IPS DF 19.7 (cell line): Measurements from ENCODE around the gene ALKBH3.
A peak's percentile ranks its signal among the peaks of the same experiment; 100 is the strongest.

Experiments used
- DNase-seq: peaks from one replicate; pipeline ENCODE4 v3.0.0-alpha.2; 2013; ENCODE audit warnings: low read depth, low spot score

ALKBH3 gene

DNA sequence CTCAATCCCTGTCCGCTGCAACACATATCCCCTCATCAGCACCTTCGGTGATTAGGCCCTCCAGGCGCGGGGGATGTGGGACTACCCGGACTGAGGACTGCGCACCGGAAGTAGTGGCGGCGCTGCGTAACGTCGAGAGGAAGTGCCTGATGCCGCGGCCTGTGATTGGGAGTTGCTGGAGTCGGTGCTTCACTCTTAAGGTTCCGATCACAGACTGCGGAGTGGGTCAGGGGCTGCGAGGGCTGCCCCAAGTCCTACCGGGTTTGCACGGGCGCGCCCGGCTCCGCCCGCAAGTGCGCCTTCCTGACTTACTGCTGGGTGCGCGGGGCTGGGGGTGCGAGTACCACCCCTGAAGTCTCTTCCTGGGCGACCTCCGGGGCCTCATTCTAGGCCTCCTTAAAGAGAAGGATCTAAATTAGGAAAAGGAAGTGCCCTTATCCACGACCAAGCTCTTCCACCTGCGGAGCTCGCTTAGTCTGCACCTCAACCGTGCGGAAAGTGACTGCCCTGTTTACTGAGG lies at the start of gene ALKBH3:
TSS of gene ALKBH3 (plus strand) at position 192 of the 520 bp plus-strand sequence. CDS start 1,822 bp downstream, outside the sequence.
- DNase-seq: peak; percentile 79

DNA sequence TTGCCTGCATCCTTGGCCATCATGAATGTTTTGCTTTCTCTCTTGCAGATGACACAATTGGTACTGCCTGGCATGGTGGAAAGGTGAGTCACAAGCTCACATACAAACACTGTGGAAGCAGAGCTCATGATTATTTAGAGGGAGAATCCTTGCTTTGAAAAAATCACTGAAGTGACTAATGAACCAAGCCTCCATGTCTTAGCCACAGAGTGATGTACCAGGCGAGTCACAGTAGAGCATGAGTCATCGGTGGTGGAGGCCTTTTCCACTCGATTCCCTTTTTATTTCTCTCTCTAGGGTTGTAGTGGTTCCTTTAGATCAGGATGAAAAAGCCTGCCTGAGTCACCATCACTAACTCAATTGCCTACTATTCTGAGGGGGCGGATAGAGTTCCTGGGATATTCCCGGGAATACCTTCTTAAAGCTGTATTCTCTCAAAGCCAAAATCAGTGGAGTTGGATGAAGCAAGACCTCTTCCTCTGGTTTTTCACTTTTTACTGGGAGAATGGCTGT lies 49.6 kb upstream of the ALKBH3 start:
- DNase-seq: no peak

DNA sequence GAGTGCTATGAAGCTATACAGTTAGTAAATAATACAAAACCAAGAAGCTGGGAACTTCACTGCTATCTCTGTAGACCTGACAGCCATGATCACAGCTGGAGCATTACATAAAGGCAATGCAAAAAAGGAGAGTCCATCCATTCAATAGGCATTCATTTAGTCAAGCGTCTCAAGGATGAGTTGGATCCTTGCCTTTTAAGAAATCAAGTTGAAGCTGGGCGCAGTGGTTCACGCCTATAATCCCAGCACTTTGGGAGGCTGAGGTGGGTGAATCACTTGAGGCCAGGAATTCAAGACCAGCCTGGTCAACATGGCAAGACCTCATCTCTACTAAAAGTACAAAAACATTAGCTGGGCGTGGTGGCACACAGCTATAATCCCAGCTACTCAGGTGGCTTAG lies 48.1 kb upstream of the ALKBH3 start:
- DNase-seq: no peak

DNA sequence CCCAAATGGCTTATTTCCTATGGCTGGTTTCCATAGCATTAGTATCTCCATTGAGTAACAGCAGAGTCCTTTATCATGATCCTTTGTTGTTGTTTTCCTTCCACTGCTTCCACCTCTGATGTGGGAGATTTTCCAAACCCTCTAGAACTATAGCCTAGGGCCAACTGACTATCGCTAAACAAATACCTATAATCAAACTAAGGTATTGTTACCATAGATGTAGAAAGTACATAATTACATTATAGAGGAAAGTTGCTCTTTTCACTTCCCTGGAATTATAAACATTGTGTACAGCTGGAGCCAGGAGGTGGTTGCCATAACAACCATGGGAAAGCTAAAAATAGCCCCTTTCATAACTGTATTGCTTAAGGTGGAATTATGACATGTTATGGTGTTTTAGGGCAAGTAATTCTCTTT lies 47.0 kb upstream of the ALKBH3 start:
- DNase-seq: no peak

DNA sequence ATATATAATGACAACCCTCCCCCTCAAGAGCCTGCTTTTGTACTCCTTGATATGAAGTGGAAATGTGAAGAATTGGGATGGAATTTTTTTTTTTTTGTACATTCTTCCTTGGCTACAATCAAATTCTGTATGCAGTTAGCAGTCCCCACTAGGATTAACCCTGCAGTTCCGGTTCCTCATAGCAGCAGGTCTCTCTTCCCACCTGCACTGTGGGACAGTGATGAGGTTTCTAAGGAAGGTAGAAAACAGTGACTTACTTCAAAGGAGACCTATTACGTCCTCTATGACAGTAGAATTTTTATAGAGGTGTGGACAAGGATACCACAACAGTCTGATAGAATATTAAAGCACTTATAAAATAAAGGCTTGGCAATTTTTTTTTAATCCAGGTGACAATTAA lies 46.3 kb upstream of the ALKBH3 start:
- no peak for DNase-seq

DNA sequence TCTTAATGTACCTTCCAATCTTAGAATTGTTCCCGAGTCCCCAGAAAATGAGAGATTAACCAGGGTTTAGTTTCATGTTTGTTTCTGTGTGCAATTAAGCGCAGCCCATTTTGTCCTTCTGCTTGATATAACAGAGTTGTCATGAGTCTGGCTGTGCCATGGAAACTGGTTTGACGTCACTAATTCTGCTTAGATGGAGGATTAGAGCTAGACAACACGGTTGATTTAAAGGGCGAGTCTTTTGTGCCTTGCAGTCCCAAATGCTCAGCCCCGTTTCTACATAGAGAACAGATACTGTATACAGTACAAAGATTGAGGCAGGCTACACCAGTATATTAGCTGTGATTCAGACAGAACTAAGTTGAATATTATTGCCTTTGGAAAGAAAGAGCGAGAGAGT lies 45.5 kb upstream of the ALKBH3 start:
- DNase-seq: no peak

DNA sequence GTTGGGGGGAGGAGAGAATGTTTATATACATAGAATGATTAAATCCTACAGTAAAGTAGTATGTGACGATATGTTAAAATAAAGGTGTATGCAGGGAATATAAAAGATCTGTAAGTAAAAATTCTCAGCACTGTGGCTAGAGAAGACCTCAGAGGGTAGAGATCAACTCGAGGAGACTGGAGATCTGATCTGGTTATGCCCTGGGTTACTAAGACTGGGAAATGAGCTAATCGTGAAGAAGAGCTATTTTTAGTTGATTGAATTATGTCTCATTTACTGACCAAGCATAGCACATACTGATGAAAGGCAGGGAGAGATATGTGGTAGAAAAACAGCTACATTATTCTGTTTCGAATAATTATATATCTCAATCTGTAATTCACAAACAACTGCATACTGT lies 42.8 kb upstream of the ALKBH3 start:
- DNase-seq: no peak

DNA sequence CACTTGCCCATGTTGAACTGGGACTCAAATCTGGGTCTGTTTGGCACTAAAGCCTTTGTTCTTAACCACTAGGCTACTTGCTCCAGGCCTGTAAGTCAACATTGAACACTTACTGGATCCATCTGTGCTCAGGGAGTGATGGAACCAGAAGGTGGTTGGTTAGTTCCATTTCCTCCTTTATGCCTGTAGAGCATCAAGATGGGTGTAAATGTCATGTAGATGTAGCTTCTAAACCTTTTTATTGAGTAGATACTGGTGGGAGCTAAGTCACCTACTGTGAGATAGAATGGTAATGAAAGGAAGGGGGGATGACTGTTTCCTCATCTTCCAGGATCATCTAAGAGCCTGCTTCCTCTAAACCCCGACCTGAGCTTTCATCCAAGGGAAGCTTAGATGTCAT lies 38.6 kb upstream of the ALKBH3 start:
- DNase-seq: no peak

DNA sequence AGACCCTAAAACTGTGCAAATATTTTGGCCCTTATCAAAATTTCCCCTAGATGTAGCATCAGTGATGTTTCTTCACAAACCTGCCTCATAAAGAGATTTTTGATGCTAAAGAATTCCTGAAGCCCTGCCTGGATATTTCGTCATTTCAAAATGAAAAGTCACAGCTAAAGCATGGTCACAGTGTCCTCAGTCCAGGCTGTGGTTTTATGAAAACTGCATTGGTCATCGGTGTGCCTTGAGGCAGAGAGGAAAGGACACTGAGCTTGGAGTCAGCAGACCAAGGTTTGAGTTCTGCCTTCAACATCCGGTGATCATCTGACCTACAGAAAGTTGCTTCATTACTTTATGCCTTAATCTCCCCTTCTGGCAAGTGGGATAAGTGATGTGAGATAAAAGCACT lies 34.8 kb upstream of the ALKBH3 start:
- no peak for DNase-seq

DNA sequence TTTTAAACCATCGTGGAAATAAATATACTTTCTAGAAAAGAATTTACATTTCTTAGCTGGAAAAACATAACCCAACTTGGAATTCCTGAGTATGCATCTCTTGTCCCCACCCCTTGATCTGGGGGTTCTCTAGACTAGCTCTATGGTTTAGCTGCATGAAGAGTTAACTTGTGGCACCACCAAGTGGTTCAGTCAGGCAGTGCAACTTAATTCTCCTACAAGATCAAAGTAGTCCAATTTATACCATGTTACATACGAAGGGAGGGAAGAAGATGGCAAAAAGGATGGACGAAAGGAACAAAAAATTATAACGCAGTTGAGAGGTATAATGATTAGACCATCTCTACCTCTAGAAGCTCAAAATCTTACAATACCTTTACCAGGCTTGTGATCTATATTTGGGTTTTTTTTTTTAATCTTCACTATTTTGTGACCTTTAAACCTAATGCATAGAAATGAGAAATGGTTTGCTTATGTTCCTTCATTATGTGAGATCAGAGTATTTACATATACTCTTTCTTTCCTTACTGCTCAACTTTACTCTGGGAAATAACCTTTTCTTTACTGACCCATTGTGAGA lies 28.5 kb upstream of the ALKBH3 start:
- DNase-seq: peak; percentile 45

DNA sequence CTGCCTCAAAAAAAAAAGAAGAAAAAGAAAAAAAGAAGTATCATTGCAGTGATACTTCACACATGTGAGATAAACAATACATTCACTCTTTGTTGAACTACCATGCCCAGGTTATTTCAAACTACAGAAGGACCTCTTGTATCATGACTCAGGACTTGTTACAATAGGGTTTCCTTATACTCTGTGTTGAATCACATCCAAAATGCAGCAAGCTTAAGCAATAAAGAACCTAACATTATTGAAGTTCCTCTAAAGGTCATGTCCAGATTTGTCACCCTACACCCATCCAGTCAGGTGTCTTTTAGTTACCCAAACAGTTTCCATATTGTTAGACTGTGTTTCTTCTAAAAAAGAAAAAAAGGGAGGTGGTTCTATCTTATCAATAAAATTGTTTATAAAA lies 26.9 kb upstream of the ALKBH3 start:
- DNase-seq: no peak

DNA sequence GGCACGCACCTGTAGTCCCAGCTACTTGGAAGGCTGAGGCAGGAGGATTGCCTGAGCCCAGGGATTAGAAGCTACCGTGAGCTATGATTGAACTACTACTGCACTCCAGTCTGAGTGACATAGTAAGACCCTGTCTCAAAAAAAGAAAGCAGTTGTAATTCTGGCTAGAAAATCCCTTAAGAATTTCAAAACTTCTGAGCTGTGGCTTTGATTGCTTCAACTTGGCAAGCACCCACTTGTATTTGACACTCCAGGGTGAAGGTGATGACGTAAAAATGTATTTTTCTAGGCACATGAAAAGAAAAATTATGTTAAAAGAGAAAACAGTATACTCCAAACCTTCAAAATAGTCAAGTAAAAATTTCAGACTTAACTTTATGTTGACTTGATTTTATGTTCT lies 23.6 kb upstream of the ALKBH3 start:
- no peak for DNase-seq

DNA sequence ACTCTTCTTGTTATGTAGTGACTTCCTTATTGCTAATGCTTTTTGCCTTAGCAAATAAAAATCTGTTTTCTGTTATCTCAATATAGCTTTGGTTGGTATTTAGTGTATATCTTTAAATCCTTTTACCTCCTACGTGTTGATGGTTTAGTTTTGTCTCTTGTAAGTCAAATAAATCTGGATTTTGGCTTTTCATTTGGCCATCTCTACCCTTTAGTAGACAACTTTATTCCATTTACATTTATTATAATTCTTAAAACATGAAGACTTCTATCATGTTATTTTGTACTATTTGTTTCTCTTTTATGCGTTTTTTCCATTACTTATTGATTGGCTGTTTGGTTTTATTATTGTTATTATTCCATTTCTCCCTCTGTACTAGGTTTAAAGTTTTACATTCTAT lies 19.5 kb upstream of the ALKBH3 start:
- no peak for DNase-seq

DNA sequence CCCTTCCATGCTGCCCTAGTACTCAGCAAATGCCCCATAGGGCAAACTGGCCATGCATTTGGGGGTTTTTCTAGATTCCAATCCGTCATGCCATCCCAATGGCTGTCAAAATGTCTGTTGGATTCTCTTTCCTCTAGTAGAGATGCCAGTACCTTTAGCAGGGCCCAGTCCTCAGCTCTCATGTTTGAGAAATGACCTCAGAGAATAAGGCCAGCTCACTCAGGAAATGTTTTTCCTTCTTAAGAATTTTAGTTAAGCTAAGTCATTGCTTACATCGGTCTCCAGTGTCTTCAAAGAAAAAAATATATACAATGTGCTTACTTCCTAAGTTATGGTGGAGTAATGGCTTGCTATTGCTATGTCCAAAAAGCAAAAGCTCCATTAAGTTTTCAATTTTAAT lies 14.1 kb upstream of the ALKBH3 start:
- DNase-seq: no peak

DNA sequence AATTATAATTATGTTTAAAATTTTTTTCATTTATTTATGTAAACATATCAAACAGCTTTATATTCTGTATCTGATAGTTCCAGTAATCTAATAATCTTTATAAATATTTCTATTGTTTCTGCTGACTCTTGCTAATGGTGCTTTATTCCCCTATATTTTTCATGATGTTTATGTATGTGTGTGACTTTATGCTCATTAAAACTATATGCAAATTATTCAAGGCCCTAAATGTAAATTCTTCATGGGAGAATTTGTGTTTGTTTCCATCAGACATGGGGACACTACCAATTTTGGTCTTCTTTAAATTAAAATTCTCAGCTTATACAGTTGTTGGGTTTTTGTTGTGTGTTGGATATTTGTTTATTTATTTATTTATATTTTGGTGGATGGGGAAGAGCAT lies 13.7 kb upstream of the ALKBH3 start:
- no peak for DNase-seq

DNA sequence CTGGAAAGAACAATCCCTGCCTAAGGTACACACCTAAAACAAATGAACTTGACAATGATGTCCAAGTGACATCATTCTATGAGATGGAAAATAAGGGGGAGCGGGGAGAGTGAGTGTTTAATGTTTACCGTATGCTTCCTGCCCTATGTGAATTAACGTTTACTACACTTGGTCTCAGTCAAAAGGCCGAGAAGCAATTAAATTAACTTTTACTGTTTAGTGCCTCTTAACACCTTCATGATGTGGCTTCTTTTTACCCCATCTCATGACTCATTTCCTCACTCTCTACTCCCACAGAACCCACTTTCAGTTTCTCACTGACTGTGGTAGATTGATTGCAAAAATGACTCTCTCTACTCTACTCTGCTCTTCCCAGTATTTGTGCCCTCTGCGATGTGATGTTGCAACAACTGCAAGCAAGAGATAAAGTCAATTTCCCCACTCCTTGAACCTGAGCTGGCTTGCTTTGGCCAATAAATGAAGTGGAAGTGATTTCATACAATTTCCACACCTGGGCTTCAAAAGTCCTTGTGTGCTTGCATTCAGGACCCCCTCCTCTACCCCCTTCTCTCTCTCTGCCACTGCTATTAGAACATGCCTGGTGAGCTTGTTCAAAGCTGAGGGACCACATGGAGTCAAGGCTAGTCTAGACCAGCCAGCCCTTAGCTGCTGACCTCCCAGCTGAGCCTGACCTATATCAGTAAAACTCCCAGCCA lies 11.6 kb upstream of the ALKBH3 start:
- no peak for DNase-seq

DNA sequence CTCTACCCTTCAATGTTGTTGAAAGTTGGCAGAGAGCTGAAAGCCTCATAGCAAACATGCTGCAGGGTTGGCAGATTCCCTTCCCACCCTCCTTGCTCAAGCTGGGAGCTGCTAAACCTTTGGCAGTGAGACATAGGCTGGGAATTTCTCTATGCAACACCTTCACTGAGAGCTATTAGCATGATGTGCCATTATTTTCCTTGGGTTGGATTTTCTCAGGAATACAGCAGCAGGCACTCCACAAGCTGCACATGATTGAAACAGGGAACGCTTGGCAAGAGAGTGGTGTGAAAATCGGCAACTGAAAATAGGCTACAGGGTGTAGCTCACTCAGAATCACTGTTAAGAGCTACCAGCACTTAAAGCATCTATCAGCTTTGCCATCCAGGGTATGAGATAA lies 9.6 kb upstream of the ALKBH3 start:
- DNase-seq: no peak

DNA sequence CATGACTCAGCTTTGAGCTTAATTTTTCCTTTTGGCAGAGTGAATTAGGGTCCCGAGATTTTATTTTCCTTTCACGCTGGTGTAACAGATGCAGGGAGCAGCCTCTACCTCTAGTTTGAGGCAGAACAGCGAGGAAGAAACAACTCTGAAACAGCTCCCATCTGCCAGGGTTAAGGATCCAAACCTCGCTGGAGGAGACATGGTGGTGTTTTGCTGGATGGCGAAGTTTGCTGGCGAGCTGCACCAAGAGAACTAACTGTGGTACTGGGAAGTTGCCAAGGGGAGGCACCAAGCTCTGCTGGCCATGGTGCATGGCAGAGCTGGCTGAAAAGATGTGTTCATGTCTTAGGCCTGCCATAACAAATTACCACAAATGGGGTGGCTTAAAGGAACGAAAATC lies 7.6 kb upstream of the ALKBH3 start:
- DNase-seq: no peak

DNA sequence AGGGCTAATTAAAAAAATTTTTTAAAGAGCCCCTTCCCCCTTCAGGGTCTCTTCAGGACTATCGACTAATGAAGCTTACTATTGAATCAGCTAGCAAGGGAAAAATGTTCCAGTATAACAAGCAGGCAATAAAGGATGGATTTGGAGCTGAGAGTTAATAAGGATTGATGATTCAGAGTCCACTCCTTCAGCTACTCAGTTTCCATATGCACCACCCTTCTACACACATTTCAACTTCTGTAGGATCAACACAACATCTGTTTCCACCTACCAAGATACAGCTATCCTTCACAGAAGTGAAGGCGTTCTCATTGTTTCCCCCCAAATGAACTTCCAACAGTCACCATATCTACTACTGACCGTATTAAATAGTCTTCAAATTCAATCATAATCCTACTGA lies 6.6 kb upstream of the ALKBH3 start:
- no peak for DNase-seq

DNA sequence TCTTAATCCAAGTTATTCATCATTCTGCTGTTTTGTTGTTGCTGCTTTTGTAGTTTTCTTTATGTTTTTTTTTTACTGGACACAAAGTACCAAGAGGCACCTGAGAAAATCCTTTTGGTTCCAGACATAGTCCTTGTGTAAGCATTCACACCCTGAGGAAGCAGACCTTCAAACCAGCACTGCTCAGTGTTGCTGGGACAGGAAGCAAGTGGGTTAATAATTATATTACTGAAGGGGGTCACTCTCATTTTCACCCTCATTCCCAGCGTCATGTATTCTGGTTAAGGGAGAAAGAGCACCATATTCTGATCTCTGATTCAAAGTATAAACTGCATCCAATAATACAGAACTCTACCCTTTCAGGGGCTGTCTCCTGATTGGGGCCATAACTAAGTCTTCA lies 5.9 kb upstream of the ALKBH3 start:
- no peak for DNase-seq

DNA sequence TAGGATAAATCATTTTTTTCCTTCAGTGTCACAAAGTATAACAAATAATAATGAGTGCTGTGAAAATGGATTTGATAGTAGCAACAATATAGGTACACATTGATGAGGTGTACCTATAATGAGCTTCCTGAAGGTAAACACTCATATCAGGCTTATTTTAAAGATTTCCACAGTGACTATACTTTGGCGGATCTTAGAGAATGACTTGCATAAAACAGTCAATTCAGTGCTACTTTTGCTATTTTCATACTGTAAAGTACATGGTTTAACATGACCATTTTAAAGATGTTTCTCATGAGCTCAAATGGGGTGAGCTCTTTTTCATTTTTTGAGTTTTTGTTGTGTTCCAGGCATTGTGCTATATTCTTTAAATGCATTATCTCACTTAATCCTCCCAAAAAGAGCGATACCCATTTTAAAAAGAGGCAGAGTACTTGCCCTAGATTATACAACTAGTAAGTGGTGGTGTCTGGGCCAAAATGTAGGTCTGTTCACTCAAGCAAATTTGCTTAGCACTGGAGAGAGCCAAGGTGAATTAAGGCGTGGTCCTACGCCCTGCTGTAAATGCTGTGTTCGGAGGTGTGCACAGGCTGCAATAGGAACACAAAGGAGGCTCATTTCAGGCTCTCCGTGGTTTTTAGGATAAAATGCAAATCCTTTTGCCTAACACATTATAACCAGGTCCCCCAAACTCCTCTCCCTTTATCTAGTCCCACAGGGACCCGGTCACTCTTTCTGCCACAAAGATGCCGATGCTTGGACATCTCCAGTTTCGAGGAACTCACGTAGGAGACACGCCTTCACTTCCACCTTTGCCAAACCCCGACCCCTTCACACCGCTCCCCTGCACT lies 617 bp upstream of the ALKBH3 start:
- no peak for DNase-seq

DNA sequence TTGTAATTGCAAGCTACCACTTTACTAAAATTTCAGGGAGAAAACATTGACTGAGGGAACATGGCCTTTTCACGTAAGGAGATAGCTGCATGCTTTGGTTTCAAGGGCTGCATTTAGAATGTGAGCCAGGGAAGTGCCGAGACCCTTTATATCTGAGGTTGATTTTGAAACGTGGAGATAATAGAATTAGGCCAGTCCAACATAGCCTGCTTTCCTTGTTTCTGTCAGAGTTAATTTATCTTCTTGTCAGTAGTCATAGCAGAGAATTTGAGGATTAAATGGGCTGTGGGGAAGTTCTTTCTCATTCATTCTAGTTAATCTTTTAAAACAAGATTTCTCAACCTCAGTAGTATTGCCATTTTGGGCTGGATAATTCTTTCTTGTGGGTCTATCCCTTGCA lies 12.2 kb downstream of the ALKBH3 start:
- DNase-seq: no peak
